ENCODE results near the gene GREM2. TPM values are rescaled to one million over a fixed set of nuclear protein-coding genes. Genes with fewer than 3 reads are reported as not detected.
A peak's percentile ranks its signal among the peaks of the same experiment; 100 is the strongest.

GREM2 gene
- total RNA-seq, 1 donor from 2014 or later = 7.2 TPM

GRCh38 chr1:240609527-240610060 lies 2.4 kb downstream of the GREM2 start:
- no peak for DNase-seq

DNA sequence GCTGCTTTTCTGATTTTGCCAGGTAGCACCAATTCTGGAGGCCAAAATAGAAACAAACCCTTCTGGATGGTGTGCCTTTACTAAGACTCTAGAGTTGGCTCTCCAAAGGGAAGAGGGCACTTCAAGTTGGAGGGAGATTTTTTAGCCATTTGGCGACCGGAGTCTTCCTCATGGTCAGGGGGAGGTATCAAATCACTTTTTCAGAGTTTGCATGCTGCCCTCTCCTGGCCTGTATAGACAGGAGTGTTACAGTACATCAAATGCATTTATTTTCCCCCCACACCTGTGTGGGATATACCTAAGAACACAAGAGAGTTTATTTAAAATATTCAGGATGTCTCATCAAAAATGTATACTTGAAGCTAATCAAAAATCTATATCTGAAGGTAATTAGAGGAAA lies 3.2 kb downstream of the GREM2 start:
- no peak for DNase-seq

- no peak for DNase-seq
Observed at GRCh38 chr1:240607006-240607405, 4.9 kb downstream of the GREM2 start.

- DNase-seq = no peak
Observed at GRCh38 chr1:240602189-240602588, 9.8 kb downstream of the GREM2 start.

DNA sequence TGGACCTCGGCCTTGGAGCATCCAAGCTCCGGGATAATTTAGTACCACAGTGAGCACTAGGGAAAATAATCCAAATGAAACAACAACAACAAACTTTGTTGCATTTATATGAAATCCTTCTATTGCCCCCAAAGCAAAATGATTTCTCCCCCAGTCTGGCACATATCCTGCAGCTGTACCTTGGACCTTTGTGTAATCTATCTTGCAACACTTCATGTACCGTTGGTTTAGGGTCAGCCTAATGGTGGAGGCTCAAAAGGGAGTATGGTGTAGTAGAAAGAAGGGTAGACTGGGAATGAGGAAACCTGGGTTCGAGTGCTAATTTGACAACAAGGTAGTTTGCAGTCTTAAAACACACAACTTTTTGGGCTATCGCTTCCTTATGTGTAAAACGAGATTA lies 12.1 kb downstream of the GREM2 start:
- DNase-seq = no peak

DNA sequence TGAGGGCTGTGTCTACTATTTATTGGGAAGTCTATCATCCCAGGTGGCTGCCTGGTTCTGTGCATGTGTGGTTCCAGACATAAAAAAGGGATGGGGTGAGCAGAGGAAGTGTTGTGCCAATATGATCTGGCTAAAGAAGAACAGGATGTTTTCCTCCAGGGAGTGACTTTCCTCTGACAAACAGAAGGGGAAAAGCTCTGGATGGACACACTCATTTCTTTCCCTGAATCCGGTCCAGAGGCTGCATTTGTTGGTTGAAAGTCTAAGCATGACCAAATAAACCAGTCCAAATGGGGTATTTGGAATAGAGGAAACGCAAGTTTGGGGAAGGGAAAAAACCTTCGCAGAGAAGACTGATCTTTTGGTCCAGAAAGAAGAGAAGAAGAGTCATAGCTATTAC lies 12.7 kb downstream of the GREM2 start:
- DNase-seq = no peak

- no peak for DNase-seq
Observed at GRCh38 chr1:240598216-240599001, 13.5 kb downstream of the GREM2 start.

DNA sequence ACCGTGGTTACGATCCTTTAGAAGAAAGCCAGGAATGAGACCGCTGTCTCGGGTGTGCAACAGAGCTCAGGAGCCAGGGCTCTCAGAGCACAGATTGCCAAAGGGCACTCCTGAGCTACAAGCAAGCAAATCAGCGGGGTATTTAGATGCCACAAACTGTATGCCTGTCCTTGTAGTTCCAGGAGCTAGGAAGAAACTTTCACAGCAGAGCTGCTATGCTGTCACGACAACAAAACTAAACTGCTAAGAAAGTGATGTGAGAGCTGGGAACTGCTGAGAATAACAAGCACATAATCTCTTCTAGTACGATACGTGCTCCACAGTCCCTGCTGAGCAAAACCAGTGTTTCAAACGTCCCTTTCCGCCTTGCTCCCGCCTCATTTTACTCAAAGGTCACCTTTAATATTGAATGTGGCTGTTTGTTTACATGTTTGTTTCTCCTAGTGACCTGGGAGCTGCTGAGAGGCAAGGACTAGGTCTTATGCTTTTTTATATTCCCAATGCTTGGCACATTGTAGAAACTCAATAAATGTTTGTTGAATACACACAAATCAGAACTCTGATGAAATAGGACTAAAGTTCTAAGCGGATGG lies 14.7 kb downstream of the GREM2 start:
- peak; percentile 38 for DNase-seq

GRCh38 chr1:240595476-240595875 lies 16.5 kb downstream of the GREM2 start:
- DNase-seq = no peak

- DNase-seq = no peak
Observed at GRCh38 chr1:240591564-240591963, 20.4 kb downstream of the GREM2 start.

DNA sequence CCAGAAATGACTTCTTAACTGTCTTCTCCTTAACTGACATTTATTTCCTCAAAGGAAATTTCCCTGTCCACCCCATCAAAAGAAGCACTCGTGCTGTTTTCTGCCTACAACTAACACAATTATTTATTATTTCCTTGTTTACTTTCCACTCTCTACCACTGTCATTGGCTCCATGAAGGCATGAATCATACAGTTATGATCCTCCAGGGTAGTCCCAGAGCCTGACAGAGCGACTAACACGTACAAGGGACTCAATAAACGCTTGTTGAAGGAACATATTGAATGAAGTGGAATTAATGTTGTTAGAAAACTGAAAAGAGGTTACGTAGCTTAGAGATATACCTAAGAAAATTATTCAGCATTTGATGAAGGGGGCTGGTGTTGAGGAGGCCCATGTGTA lies 20.9 kb downstream of the GREM2 start:
- DNase-seq = no peak

- DNase-seq = peak; percentile 57
Observed at GRCh38 chr1:240589585-240590110, 22.3 kb downstream of the GREM2 start.

GRCh38 chr1:240586006-240586405 lies 25.9 kb downstream of the GREM2 start:
- DNase-seq = no peak

- no peak for DNase-seq
Observed at GRCh38 chr1:240582953-240583352, 29.0 kb downstream of the GREM2 start.

GRCh38 chr1:240579511-240579910 lies 32.4 kb downstream of the GREM2 start:
- DNase-seq = no peak

- DNase-seq = no peak
Observed at GRCh38 chr1:240577095-240577494, 34.9 kb downstream of the GREM2 start.

- DNase-seq = peak; percentile 63
Observed at GRCh38 chr1:240575981-240576662, 35.8 kb downstream of the GREM2 start.

- no peak for DNase-seq
Observed at GRCh38 chr1:240572328-240572727, 39.6 kb downstream of the GREM2 start.

DNA sequence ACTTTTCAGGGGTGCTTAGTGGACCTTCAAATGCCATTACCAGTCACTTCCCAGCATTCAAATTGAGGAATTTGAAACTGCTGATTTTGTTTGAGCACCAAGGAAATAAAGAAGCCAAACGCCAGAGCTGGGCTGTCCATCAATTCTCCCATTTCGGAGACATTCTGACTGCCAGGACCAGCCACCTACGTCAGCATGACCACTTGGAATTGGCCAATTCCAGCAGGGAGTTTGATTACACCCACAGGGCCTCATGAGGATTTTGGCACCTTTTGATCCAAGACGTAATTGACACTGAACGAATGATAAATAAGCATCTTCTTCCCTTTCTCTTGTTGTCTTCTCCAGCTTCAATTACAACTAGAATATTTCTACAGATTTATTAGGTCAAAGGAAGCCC lies 40.2 kb downstream of the GREM2 start:
- DNase-seq = no peak

DNA sequence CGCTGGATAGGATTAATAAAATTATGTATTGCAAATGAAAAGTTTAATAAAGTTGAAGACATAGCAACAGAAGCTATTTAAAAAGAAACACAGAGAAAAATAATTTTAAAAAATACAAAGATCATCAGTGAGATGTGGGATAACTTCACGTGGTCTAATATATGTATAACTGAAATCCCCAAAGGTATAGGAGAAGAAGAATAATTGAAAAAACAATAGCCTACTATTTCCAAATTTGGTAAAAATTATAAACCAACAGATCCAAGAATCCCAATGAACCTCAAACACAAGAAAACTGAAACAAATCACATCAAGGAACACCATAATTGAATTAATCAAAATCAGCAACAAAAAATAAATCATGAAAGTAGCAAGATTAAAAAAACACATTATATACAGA lies 44.9 kb downstream of the GREM2 start:
- DNase-seq = no peak

- no peak for DNase-seq
Observed at GRCh38 chr1:240562779-240563178, 49.2 kb downstream of the GREM2 start.

GRCh38 chr1:240562111-240562590 lies 49.8 kb downstream of the GREM2 start:
- peak; percentile 22 for DNase-seq

DNA sequence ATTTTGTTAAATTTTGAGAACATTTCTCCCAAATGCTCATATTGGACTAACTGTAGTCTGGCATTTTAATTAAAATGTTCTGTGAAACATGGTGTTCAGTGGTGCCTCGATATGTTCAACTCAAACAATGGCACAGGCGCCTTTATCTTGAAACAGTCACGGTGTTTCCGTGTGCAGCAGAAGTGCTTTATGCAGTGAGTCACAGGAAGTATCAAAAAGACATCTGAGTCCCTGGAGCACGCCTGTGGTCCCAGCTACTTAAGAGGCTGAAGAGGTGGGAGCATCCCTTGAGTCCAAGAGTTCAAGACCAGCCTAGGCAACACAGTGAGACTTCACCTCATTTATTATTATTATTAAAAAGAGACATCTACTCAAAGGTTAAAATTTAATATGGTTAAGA lies 52.2 kb downstream of the GREM2 start:
- DNase-seq = no peak

Data from tongue (tissue), 2 donors.